ENCODE data around the gene BECN2.

The BECN2 gene

GRCh38 chr1:241927321-241927720 is 30.2 kb upstream of the BECN2 start:
- Histone ChIP-seq H3K9ac (ENCODE audit: low read depth, low read length, poor library complexity, severe bottlenecking) (no peak overlapping the region), H3K4me3 (ENCODE audit: low read length, poor library complexity, severe bottlenecking) (no peak overlapping the region), H3K9me2 (replicated peaks; ENCODE audit: low read depth, low read length) (no peaks in the 10 kb centered on the region), H3K4me2 (ENCODE audit: low read depth, low read length, poor library complexity, severe bottlenecking) (no peak overlapping the region), H3K27me3 (ENCODE audit: insufficient read depth, low read length, poor library complexity, severe bottlenecking) (no peaks in the 10 kb centered on the region), H2AFZ (ENCODE audit: low read length) (no peak overlapping the region), H3K79me2 (ENCODE audit: insufficient read depth, low read length) (no peaks in the 10 kb centered on the region), H3K4me1 (ENCODE audit: insufficient read depth, low read length, poor library complexity, severe bottlenecking) (no peaks in the 10 kb centered on the region), H4K20me1 (ENCODE audit: insufficient read depth, low read length, poor library complexity, severe bottlenecking) (no peaks in the 10 kb centered on the region), H3F3A (ENCODE audit: low read depth) (no peaks in the 10 kb centered on the region), H3K36me3 (ENCODE audit: insufficient read depth, low read length) (no peaks in the 10 kb centered on the region), H3K9me3 (ENCODE audit: insufficient read depth, low read depth, low read length) (no peaks in the 10 kb centered on the region)
- TF ChIP-seq CTCF (conservative IDR thresholded peaks at IDR 0.05; ENCODE audit: low read length) (no peak), EZH2phosphoT487 (IDR thresholded peaks at IDR 0.05; ENCODE audit: borderline replicate concordance) (no peak)

- Histone ChIP-seq H3K4me3 (ENCODE audit: low read length, poor library complexity, severe bottlenecking) (no peak overlapping the region), H2AFZ (ENCODE audit: low read length) (no peak overlapping the region), H3K9ac (ENCODE audit: low read depth, low read length, poor library complexity, severe bottlenecking) (no peak overlapping the region), H4K20me1 (ENCODE audit: insufficient read depth, low read length, poor library complexity, severe bottlenecking) (no peaks in the 10 kb centered on the region), H3K9me2 (replicated peaks; ENCODE audit: low read depth, low read length) (no peaks in the 10 kb centered on the region), H3K27me3 (ENCODE audit: insufficient read depth, low read length, poor library complexity, severe bottlenecking) (no peaks in the 10 kb centered on the region), H3K4me2 (ENCODE audit: low read depth, low read length, poor library complexity, severe bottlenecking) (no peak overlapping the region), H3K79me2 (ENCODE audit: insufficient read depth, low read length) (no peaks in the 10 kb centered on the region), H3K4me1 (ENCODE audit: insufficient read depth, low read length, poor library complexity, severe bottlenecking) (no peaks in the 10 kb centered on the region), H3K9me3 (ENCODE audit: insufficient read depth, low read depth, low read length) (no peaks in the 10 kb centered on the region), H3K36me3 (ENCODE audit: insufficient read depth, low read length) (no peaks in the 10 kb centered on the region), H3F3A (ENCODE audit: low read depth) (no peaks in the 10 kb centered on the region)
- TF ChIP-seq EZH2phosphoT487 (IDR thresholded peaks at IDR 0.05; ENCODE audit: borderline replicate concordance) (no peak), CTCF (conservative IDR thresholded peaks at IDR 0.05; ENCODE audit: low read length) (no peak)
Observed at GRCh38 chr1:241932845-241933244, 24.7 kb upstream of the BECN2 start.

DNA sequence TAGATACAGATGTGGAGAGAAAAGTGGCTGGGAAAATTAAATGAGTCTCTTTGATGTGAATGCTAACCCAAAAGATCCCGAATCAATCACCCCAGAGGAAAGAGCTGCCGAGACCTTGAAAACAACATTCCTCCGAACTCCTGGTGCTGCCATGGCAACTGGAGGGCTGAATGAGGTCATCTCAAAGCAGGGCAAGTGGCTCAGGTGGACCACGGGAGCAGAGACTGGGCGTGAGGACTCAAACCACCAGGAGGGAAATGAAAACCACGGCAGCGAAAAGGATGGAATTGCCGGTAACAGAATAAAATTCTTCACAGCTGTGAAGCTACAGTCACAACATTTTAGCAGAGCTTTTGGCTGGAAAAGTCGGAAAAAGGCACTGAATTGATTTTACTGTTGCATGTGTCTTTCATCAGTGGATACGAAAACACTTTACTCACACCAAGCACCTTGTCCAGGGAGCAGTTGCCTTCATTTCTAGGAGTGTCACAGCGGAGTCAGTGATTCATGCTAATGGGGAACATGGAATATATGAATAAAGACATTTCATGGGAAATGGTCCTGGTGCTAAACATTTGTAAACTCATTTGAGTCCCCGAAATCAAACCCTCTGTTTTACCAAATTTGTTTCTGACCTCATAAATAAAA is 23.2 kb upstream of the BECN2 start:
- Histone ChIP-seq H3F3A (ENCODE audit: low read depth) (no peaks in the 10 kb centered on the region), H3K9me3 (ENCODE audit: insufficient read depth, low read depth, low read length) (no peaks in the 10 kb centered on the region), H3K27me3 (ENCODE audit: insufficient read depth, low read length, poor library complexity, severe bottlenecking) (no peaks in the 10 kb centered on the region), H3K9me2 (replicated peaks; ENCODE audit: low read depth, low read length) (no peaks in the 10 kb centered on the region), H4K20me1 (ENCODE audit: insufficient read depth, low read length, poor library complexity, severe bottlenecking) (no peaks in the 10 kb centered on the region), H3K9ac (ENCODE audit: low read depth, low read length, poor library complexity, severe bottlenecking) (no peak overlapping the region), H3K36me3 (ENCODE audit: insufficient read depth, low read length) (no peaks in the 10 kb centered on the region), H3K4me1 (ENCODE audit: insufficient read depth, low read length, poor library complexity, severe bottlenecking) (no peaks in the 10 kb centered on the region), H3K4me3 (ENCODE audit: low read length, poor library complexity, severe bottlenecking) (no peak overlapping the region), H3K79me2 (ENCODE audit: insufficient read depth, low read length) (no peaks in the 10 kb centered on the region), H2AFZ (ENCODE audit: low read length) (no peak overlapping the region), H3K4me2 (ENCODE audit: low read depth, low read length, poor library complexity, severe bottlenecking) (no peak overlapping the region)
- no peak for TF ChIP-seq EZH2phosphoT487 (IDR thresholded peaks at IDR 0.05; ENCODE audit: borderline replicate concordance)
- no peak for TF ChIP-seq CTCF (conservative IDR thresholded peaks at IDR 0.05; ENCODE audit: low read length)
